ENCODE data around the gene GOLPH3. TPM values are rescaled to one million over a fixed set of nuclear protein-coding genes. Genes with fewer than 3 reads are reported as not detected.

GOLPH3 gene
- total RNA-seq, 1 donor from 2014 or later = 105 TPM

GRCh38 chr5:32096891-32097595 lies 77.1 kb downstream of the GOLPH3 start:
- no peaks in the 10 kb centered on the region for H3K9me3 Mint-ChIP-seq (ENCODE audit: unreplicated experiment)
- no peak for DNase-seq (ENCODE audit: low spot score)
- H3K27me3 Mint-ChIP-seq (ENCODE audit: unreplicated experiment) = peaks cover 32% of the 10 kb centered on the region
- no peak overlapping the region for H3K4me3 Mint-ChIP-seq (ENCODE audit: unreplicated experiment)
- H3K4me1 Mint-ChIP-seq (ENCODE audit: unreplicated experiment) = peaks cover 63% of the 10 kb centered on the region
- peak overlapping the region; percentile 99 for H3K27ac Mint-ChIP-seq (ENCODE audit: unreplicated experiment)
- no peak for TF ChIP-seq CTCF (IDR thresholded peaks at IDR 0.05; ENCODE audit: unreplicated experiment)
- peaks cover 74% of the 10 kb centered on the region for H3K36me3 Mint-ChIP-seq (ENCODE audit: low read depth, unreplicated experiment)

GRCh38 chr5:32095261-32095671 lies 78.9 kb downstream of the GOLPH3 start:
- peaks cover 28% of the 10 kb centered on the region for H3K27me3 Mint-ChIP-seq (ENCODE audit: unreplicated experiment)
- H3K4me3 Mint-ChIP-seq (ENCODE audit: unreplicated experiment) = peak overlapping the region; percentile 5
- TF ChIP-seq CTCF (IDR thresholded peaks at IDR 0.05; ENCODE audit: unreplicated experiment) = no peak
- H3K9me3 Mint-ChIP-seq (ENCODE audit: unreplicated experiment) = no peaks in the 10 kb centered on the region
- peaks cover 48% of the 10 kb centered on the region for H3K4me1 Mint-ChIP-seq (ENCODE audit: unreplicated experiment)
- peak overlapping the region; percentile 72 for H3K27ac Mint-ChIP-seq (ENCODE audit: unreplicated experiment)
- DNase-seq (ENCODE audit: low spot score) = no peak
- H3K36me3 Mint-ChIP-seq (ENCODE audit: low read depth, unreplicated experiment) = peaks cover 67% of the 10 kb centered on the region

- H3K4me1 Mint-ChIP-seq (ENCODE audit: unreplicated experiment) = peaks cover 42% of the 10 kb centered on the region
- H3K27me3 Mint-ChIP-seq (ENCODE audit: unreplicated experiment) = peaks cover 25% of the 10 kb centered on the region
- H3K36me3 Mint-ChIP-seq (ENCODE audit: low read depth, unreplicated experiment) = peaks cover 69% of the 10 kb centered on the region
These were observed 79.4 kb downstream of the GOLPH3 start for GRCh38 chr5:32094691-32095090.

GRCh38 chr5:32092938-32093812 lies 80.9 kb downstream of the GOLPH3 start:
- H3K27me3 Mint-ChIP-seq (ENCODE audit: unreplicated experiment) = peaks cover 18% of the 10 kb centered on the region
- no peak overlapping the region for H3K4me3 Mint-ChIP-seq (ENCODE audit: unreplicated experiment)
- peak overlapping the region; percentile 72 for H3K27ac Mint-ChIP-seq (ENCODE audit: unreplicated experiment)
- H3K36me3 Mint-ChIP-seq (ENCODE audit: low read depth, unreplicated experiment) = peaks cover 70% of the 10 kb centered on the region
- DNase-seq (ENCODE audit: low spot score) = peak; percentile 72
- peaks cover 30% of the 10 kb centered on the region for H3K4me1 Mint-ChIP-seq (ENCODE audit: unreplicated experiment)
- H3K9me3 Mint-ChIP-seq (ENCODE audit: unreplicated experiment) = no peaks in the 10 kb centered on the region
- TF ChIP-seq CTCF (IDR thresholded peaks at IDR 0.05; ENCODE audit: unreplicated experiment) = peak; percentile 56

More at GRCh38 chr5:32094691-32095090, 79.4 kb downstream of the GOLPH3 start:
- Mint-ChIP-seq H3K9me3 (ENCODE audit: unreplicated experiment) (no peaks in the 10 kb centered on the region), H3K27ac (ENCODE audit: unreplicated experiment) (peak overlapping the region; percentile 70), H3K4me3 (ENCODE audit: unreplicated experiment) (peak overlapping the region; percentile 5)
- DNase-seq (ENCODE audit: low spot score) = no peak
- TF ChIP-seq CTCF (IDR thresholded peaks at IDR 0.05; ENCODE audit: unreplicated experiment) = no peak

Data from endothelial cell (in vitro differentiated cells).